ENCODE data around the gene GAPVD1.

DNA sequence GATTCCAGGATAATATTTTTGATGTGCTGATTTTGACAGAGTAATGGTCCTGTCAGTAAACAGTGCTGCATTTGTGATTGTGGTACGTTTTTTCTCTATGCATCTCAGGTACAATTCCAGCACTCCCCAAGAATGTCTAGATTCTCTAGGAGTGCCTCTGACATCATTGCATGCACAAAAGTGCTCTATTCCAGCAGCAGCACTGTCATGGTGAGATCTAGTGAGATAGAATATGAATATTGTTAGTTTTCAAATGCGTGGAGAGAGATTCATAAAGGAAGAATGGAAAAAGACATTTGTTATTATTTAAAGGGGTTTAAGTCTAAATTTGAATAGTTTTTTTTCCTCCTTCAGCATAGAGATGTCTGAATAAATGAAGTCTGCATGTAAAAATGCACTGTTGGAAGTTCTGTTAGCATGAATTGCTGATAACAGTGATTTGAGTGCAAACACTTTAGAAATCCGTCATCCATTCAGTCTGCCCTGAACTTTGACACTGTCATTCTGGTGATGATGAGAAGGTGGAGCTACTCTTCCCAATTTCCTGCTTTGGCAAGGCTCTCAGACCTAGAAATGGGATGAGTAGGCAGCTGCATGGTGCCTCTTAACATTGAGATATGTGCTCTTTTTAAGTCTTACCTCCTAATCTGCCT, 84.6 kb downstream of the GAPVD1 start:
- TF ChIP-seq, protein P1, sequence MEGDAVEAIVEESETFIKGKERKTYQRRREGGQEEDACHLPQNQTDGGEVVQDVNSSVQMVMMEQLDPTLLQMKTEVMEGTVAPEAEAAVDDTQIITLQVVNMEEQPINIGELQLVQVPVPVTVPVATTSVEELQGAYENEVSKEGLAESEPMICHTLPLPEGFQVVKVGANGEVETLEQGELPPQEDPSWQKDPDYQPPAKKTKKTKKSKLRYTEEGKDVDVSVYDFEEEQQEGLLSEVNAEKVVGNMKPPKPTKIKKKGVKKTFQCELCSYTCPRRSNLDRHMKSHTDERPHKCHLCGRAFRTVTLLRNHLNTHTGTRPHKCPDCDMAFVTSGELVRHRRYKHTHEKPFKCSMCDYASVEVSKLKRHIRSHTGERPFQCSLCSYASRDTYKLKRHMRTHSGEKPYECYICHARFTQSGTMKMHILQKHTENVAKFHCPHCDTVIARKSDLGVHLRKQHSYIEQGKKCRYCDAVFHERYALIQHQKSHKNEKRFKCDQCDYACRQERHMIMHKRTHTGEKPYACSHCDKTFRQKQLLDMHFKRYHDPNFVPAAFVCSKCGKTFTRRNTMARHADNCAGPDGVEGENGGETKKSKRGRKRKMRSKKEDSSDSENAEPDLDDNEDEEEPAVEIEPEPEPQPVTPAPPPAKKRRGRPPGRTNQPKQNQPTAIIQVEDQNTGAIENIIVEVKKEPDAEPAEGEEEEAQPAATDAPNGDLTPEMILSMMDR (IDR thresholded peaks at IDR 0.05; ENCODE audit: borderline replicate concordance, extremely low read depth, low read length, poor library complexity, severe bottlenecking), result no peak
- TF ChIP-seq EZH2 (IDR thresholded peaks at IDR 0.05; ENCODE audit: borderline replicate concordance, low read depth, low read length, severe bottlenecking), result no peak

Measured in DND-41 (cell line).